ENCODE results near the gene EVPL. TPM values are rescaled to one million over a fixed set of nuclear protein-coding genes. Genes with fewer than 3 reads are reported as not detected.
A peak's percentile ranks its signal among the peaks of the same experiment; 100 is the strongest.

Gene EVPL
- total RNA-seq: under 0.01 and 0.43 TPM in 2 replicates

GRCh38 chr17:76027159-76027839 is at the start of gene EVPL:
Gene EVPL (minus strand): TSS chr17:76027306. CDS start chr17:76027198, 108 bp downstream.
- DNase-seq (ENCODE audit: low read depth): no peak
- no peak for TF ChIP-seq CTCF (IDR thresholded peaks at IDR 0.05; ENCODE audit: insufficient read depth, low read depth, low read length)
- H3K4me3 ChIP-seq (ENCODE audit: low read depth, low read length): no peak within 1 kb of the TSS

GRCh38 chr17:76076146-76076764 is 49.1 kb upstream of the EVPL start:
- TF ChIP-seq CTCF (IDR thresholded peaks at IDR 0.05; ENCODE audit: insufficient read depth, low read depth, low read length): no peak
- no peak for DNase-seq (ENCODE audit: low read depth)

GRCh38 chr17:76075364-76076145 is 48.4 kb upstream of the EVPL start:
- no peak overlapping the region for H3K4me3 ChIP-seq (ENCODE audit: low read depth, low read length)
- DNase-seq (ENCODE audit: low read depth): peak; percentile 12
- TF ChIP-seq CTCF (IDR thresholded peaks at IDR 0.05; ENCODE audit: insufficient read depth, low read depth, low read length): no peak

More at GRCh38 chr17:76076146-76076764, 49.1 kb upstream of the EVPL start:
- H3K4me3 ChIP-seq (ENCODE audit: low read depth, low read length): no peak overlapping the region

GRCh38 chr17:76074390-76075363 is 47.6 kb upstream of the EVPL start, which contains the start of gene GALR2:
Gene GALR2 (plus strand): TSS chr17:76074781. CDS start chr17:76074884, 103 bp downstream.
- peak within 1 kb of the TSS; percentile 25 for H3K4me3 ChIP-seq (ENCODE audit: low read depth, low read length)
- no peak for DNase-seq (ENCODE audit: low read depth)
- TF ChIP-seq CTCF (IDR thresholded peaks at IDR 0.05; ENCODE audit: insufficient read depth, low read depth, low read length): no peak

GRCh38 chr17:76072148-76072858 is 45.2 kb upstream of the EVPL start, which contains the start of gene SRP68:
Gene SRP68 (minus strand): TSS chr17:76072517. CDS start chr17:76072491, 26 bp downstream.
- no peak for TF ChIP-seq CTCF (IDR thresholded peaks at IDR 0.05; ENCODE audit: insufficient read depth, low read depth, low read length)
- H3K4me3 ChIP-seq (ENCODE audit: low read depth, low read length): peak within 1 kb of the TSS; percentile 100
- peak; percentile 92 for DNase-seq (ENCODE audit: low read depth)

Data from fibroblast of villous mesenchyme (primary cell).